Posterior cingulate gyrus (tissue), 11 donors: ENCODE measurements around the gene SLC9A3.

Source experiments
- DNase-seq, 10 donors: peaks; one replicate each; pipeline versions ENCODE4 v3.0.0 to v3.0.0-alpha.2; 2020 to 2021; ENCODE audit warnings: mixed read lengths in 3 of 10
- intact Hi-C: fragments of 100-400 bp; cut with DNase I; formaldehyde crosslinking; loops from one replicate; pipeline ENCODE4 v1.15.1; 2023

The SLC9A3 gene

DNA sequence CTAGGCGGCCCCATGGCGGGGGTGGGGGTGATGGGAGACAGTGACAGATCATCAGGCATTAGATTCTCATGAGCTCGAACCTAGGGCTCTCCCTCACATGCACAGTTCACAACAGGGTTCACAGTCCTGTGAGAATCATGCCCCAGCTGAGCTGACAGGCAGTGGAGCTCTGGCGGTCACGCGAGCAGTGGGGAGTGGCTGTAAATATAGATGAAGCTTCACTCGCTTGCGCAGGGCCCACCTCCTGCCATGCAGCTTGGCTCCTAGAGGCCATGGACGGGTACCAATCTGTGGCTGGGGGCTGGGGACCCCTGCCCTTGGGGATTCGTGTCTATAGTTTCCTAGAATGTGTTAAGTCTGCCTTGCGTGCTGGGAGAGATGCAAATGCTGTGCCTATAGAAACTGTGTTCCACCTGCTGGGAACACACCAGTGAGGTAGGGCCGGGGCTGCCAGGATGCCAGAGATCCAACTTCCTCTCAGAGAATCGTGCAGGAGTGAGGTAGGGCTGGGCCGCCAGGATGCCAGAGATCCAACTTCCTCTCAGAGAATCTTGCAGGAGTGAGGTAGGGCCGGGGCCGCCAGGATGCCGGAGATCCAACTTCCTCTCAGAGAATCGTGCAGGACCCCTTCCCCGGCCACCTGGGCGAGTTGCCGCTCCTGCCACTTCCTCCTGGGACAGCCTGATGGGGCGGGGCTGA is 95.3 kb downstream of the SLC9A3 start:
- peak in 2 of 10 donors; percentile 7 to 45 for DNase-seq

DNA sequence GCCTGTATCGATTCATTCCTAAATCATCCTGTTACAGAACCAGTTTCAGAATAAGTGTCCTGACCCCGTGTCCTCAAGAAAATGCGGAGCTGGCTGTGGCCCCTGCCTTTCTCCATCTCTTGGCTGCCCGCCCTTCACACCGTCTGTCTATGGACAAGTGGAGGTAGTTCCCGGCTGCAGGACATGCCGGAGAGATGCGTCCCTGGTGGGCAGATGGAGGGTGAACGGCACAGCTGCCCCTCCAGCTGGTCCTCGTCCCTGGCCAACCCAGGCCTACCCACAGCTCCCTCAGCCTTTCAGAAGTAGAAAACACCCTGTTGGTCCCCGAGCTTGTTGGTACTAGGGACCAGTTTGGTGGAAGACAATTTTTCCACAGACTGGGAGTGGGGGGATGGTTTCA is 96.0 kb downstream of the SLC9A3 start:
- peak in 2 of 10 donors; percentile 3 to 85 for DNase-seq
- intact Hi-C loops: loop anchor here (5.0 kb wide), 1 partner anchor 111 kb away; no protein-coding TSS in a partner anchor

More for the DNA sequence above, 95.3 kb downstream of the SLC9A3 start:
- intact Hi-C loops: loop anchor here (5.0 kb wide), 1 partner anchor 112 kb away; no protein-coding TSS in a partner anchor

DNA sequence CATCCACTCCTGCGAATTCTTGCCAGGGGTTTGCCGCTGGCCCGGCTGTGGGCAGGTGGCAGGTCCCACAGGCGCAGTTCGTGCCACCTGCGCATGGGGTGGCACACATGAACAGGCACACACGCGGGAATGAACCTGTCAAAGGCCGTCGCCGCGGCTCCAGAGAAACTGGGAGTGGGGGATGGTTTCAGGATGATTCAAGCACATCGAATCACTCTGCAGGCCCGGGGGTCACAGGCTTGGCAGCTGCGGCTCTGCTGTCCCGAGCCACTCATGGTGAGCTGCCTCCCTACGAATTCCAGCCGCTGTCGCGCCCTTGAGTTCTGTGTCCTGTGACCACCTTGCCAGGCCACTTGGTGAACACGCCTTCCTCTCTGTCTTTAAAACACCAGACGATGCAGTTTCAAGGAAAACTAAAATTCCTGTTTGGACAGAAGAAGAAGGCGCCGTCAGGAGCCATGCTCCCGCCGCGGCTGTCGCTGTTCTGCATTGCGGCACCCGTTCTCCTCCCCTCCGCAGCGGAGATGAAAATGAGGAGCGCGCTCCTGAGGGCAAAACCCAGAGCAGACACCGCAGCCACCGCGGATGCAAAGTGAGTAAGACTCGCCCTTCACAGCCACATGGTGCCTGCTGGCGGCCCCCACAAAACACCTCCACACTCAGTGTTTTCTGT is 96.7 kb downstream of the SLC9A3 start:
- intact Hi-C loops: loop anchor here (5.0 kb wide), 1 partner anchor 110 kb away; no protein-coding TSS in a partner anchor
- DNase-seq: peak in 3 of 10 donors; percentile 2 to 87 (median 85)

DNA sequence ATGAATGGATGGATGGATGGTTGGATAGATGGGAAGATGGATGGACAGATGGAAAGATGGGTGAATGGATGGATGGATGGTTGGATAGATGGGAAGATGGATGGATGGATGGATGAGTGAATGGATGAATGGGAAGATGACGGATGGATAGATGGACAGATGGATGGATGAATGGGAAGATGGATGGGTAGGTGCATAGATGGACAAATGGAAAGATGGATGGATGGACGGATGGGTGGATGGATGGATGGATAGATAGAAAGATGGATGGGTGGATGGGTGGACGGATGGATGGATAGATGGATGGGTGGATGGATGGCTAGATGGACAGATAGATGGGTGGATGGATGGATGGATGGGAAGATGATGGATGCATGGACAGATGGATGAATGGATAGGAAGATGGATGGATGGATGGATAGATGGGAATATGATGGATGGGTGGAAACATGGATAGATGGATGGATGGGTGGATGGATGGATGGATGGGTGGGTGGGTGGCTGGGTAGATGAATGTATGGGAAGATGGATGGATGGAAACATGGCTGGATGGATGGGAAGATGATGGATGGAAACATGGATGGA is 97.8 kb downstream of the SLC9A3 start:
- intact Hi-C loops: loop anchor here (5.0 kb wide), 1 partner anchor 109 kb away; no protein-coding TSS in a partner anchor
- DNase-seq: no peak

DNA sequence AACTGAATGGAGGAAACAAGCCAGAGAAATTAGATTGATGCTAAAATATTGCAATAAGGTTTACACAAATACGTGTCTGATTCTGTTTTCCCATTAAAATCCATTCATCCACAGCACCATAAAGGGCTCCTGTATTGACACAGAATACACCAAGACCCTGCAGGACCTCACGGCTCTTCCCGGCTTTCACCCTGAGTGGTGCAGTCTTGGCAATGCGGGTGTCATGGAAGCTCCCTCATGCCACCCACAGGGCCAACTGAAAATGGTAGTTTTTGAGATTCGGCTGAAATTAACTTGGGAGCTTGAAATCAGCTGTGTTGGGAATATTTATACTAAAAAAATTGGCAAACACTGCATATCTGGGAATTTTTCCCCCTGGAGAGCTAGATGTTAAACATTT is 98.5 kb downstream of the SLC9A3 start:
- peak in 2 of 10 donors; percentile 43 to 89 for DNase-seq

DNA sequence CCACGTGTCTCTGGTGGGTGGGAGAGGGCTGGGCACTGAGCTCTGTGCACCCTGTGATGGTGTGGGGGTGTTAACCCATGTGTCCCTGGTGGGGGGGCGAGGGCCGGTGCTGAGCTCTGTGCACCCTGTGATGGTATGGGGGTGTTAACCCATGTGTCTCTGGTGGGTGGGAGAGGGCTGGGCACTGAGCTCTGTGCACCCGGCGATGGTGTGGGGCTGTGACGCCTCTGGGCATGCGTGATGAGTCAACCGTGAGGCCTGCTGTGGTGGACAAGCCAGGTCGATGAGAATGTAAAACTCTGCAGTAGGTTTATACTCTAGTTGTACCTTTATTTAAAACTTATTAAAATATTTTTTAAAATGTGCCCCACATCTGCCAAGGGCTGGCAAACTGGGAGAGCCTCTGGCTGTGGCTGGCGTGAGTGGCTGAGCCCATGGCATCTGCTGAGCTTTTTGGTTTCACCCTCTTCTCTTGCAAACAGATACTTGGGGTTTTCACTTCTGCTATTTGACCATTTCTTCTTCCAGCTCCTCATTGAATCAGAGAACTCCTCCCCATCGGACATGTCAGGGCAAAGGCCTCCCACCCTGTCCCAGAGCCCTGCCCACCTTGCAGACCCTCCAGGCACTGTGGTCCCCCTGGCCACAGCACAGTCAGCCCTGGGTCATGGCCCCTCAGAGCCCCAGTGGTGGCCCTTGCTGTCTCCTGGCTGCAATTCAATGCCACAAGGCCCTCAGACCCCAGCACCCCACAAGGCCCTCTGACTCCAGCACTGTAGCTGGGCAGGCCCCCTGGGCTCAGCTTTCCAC is 99.7 kb downstream of the SLC9A3 start:
- intact Hi-C loops: loop anchor here (5.0 kb wide), 1 partner anchor 107 kb away; no protein-coding TSS in a partner anchor
- DNase-seq: peak in 2 of 10 donors; percentile 14 to 80

More for the DNA sequence above, 98.5 kb downstream of the SLC9A3 start:
- intact Hi-C loops: loop anchor here (5.0 kb wide), 1 partner anchor 108 kb away; no protein-coding TSS in a partner anchor

DNA sequence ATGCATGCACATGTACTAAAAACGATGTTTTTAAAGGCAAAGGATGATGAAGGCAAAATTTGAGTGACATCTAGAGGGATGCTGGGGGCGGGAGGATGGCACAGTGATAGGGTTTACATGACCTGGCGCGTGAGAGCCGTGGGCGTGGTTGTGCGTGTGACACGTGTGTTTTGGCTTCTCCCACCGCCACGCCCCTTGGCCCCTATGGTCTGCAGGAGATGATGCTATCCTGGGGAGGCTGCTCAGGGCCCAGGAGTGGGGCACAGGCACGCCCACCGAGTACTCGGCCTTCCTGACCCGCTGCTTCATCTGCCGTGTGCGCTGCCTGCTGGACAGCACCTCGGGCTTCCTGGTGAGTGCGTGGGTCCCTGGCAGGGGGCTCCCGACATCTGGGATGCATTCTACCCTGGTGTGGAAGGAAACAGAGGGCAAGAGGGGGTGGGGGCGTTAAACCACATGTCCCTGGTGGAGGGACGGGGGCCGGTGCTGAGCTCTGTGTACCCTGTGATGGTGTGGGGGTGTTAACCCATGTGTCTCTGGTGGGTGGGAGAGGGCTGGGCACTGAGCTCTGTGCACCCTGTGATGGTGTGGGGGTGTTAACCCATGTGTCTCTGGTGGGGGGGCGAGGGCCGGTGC is 100.5 kb downstream of the SLC9A3 start:
- intact Hi-C loops: no loop called here
- DNase-seq: peak in 3 of 10 donors; percentile 13 to 74 (median 59)

DNA sequence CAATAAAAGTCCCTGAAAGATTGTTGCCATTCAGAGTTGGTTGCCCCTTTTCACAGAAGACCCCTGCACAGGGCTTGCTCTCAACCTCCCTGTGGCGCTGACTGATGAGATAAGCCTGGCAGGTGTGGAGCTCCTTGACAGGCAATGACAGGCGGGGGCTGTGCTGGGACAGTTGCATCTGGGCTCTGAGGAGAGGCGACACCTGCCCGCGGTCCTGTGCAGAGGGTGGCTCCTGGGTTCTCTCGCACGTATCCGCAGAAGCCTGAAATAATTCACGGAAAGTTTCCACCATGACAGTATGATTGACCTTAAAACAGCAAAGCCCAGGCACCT is 101.0 kb downstream of the SLC9A3 start:
- DNase-seq: peak in 4 of 10 donors; percentile 7 to 76 (median 31)
- intact Hi-C loops: no loop called here

DNA sequence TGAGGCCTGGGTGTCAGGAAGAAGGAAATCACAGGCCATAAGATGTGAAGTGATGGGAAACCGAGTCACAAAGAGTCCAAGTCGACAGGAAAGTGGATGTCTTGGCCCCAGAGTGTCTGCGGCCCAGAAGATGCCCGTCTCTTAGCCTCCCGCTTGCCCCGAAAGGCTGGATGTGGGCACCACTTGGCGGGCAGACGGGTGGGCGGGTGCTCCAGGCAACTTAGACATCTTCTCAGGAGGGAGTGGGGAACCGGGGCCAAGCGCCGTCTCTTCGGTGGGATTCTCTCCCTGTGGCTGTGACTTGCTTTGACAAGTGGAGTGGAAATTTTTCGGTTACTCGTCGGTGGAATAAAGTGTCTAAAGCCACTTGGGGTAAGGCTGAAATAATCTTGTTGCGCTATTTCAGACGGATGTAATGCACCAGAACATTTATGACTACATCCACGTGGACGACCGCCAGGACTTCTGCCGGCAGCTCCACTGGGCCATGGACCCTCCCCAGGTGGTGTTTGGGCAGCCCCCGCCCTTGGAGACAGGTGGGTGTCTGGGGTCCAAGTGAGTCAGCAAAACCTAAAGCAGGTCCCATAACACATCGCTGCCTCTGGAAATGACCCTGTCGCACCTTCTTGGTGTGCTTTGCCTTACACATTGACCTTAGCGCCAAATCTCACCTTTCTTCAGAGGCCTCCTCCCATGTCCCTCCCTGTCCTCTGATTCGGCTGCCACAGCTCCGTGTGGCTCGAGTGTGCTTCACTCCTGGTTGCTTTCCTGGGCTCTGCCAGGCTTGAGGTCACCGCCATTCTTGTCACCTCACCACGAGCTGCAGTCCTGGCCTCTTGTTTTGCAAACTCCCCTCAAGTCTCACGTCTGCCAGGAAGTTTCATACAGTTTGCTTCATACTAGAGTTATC is 101.7 kb downstream of the SLC9A3 start:
- intact Hi-C loops: no loop called here

DNA sequence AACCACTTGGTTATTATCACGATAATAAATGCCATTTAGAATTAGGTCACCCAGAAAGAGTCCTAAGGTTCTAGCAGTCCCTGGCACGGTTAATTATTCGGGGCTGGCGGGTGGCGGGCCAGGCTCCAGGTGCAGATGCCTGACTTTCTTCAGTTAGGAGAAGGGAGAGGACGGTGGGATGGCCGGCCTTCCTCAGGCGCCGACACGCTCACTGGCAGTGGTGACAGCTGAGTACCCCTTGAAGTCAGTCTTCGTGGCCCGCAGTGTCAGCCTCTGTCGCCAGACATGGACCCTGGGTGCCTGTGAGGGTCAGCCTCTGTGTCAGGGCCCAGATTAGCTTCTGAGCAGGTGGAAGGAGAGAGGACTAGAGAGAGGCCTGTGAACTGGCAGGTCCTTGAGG is 102.3 kb downstream of the SLC9A3 start:
- DNase-seq: peak in 3 of 10 donors; percentile 5 to 80 (median 76)
- intact Hi-C loops: no loop called here

More for the DNA sequence above, 101.7 kb downstream of the SLC9A3 start:
- peak in 4 of 10 donors; percentile 5 to 77 (median 42) for DNase-seq

DNA sequence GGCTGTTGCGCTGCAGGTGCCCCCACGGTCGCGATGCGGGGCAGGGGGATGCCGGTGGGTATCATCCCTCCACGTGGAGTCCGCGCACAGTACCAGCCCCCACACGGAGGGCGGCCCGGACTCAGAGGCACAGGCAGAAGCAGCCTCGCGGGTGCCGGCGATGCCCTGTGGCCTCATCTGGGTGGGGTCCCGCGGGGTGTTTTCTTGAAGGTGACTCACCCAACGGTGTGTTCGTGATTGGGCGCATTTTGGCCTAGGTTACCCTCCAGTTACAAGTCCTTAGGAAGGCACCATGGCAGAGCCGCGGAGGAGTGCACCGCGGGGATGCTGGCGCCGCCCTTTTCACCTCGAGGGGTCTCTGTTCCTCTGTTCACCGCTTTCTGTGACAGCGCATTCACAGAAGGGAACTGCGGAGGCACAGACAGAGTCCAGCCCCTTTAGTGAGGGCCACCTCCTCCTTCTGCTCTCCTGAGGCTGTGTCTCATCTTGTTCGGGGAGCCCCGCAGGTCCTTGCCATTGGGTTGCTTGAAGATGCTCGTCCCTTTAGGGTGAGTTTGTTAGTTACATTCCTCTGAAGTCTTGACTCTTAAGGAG is 102.9 kb downstream of the SLC9A3 start:
- peak in 2 of 10 donors; percentile 4 to 75 for DNase-seq
- intact Hi-C loops: no loop called here

DNA sequence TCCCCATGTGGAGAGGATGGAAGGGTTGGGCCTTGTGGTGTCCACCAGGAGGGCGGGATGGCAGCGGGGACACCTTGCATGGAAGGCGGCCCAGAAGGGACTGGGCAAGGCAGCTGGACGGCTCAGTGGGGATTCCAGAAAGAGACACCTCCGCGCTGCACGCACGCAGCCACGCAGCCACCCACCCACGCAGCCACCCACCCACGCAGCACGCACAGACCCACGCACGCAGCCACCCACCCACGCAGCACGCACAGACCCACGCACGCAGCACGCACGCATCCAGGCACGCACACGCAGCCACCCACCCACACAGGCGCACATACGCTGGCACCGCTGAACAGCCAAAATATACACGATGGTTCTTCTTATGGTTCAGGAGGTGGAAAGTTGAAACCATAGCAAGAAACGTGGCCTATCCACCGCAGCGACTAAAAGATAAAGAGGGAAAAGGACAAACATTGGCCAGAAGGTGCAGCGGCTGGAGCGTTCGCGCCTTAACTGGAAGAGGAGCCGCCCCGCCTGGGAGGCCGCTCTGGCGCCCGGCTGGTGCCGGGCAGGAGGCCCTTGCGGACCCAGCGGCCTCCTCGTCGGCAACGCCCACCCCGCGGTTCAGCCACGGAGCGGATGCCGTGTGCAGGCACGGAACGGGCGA is 103.5 kb downstream of the SLC9A3 start:
- peak in 2 of 10 donors; percentile 9 to 84 for DNase-seq
- intact Hi-C loops: no loop called here
